SK-N-MC (cell line): ENCODE results near the gene THBS3.

Experiments used
- EZH2 ChIP-seq: fragments of 200-600 bp; sonication (generic); IDR thresholded peaks from one replicate; pipeline ENCODE4 v1.6.1; 2017; ENCODE audit warnings: antibody characterized with exemption
- POLR2AphosphoS5 ChIP-seq: IDR thresholded peaks from 2 replicates; pipeline ENCODE4 v1.6.1; 2012; ENCODE audit warnings: mild to moderate bottlenecking, low read depth, low read length, borderline replicate concordance

DNA sequence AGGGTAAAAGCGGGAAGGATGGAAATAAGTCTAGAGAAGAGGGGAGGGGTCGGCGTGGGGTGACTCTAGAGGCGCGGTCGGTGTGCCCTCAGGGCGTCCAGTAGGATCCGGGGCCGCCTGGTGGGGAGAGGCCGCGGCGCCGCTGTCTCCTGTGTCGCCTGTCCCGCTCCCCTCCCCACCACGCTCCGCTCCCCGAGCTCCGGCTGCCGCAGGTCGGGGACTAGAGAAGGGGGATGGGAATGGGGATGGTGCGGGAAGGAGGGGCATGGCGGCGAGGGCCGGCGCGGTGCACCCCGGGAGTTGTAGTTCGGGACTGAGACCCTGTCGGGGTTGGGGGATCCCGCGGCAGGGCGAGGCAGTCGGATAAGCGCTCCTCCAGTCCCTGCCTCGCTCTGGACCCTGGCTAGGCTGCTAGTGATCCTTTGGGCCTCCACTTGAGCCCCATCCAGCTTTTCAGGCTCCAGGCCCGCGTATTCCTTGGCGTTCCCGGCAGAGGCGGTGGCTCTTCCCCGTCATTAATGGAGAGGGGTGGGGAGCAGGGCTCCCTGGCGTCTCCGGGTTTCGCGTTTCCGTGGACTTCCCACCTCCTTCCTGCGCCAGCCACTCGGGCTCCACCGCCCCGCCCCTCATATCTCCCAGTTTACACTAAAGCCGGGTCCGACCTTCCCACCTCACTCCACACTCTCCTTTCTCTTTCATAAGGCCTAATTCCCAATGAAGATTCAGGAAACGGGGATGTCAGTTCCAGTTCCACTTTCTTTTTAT lies 47.7 kb upstream of the THBS3 start, which contains the start of gene ENTREP3:
- TF ChIP-seq POLR2AphosphoS5, result peak; percentile 88
- TF ChIP-seq EZH2, result no peak
